HG02642 (cell line): ENCODE measurements around the gene DPM1.
"Not testable (repeated sequence)": the region's sequence is repeated elsewhere in the genome, so short reads cannot be mapped to it uniquely, and the experiment has no call there.

Source experiments
- ATAC-seq: cut with Tn5 transposase; IDR thresholded peaks from one replicate; pipeline ENCODE4 v1.9.1; 2021; ENCODE audit warnings: mild to moderate bottlenecking; ENCODE audit not compliant: unreplicated experiment, poor library complexity

The DPM1 gene

DNA sequence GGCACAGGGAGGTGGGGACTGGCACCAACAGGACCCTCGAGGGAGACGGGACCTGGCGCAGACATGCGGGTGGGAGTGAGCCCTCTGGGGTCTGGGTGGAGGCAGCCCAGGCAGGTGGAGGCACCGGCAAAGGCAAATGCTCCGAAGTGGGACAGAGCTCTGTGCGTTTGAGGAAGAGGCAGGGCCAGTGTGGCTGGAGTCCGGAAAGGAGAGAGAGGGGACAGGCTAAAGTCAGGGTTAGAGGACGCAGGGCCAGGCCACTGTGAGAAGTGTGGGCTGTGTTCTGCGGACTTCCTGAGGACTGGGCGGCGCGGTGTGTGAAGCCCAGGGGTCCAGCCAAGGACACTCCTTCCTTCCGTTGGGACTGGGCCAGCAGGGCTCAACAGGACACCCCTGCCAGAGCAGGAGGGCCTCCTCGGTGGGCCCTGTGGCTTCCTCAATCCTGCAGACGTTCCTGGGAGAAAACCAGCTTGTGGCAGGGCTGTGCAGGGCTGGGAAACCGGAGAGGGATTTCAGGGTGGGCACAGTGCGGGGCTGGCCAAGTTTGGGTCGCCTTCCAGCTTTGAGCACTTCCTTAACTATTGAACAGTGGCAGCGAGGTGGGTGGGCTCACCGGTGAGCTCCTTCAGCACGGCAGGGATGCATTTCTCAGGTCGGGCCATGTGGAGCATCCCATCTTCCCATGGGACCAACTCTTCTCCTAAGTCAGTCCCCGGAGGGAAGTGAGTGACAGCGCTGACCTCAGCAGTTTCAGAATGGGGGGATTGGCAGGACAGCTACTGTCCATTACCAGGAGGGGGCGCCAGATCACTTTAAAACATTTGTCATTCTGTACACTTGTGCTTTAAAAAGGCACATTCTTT is 22.8 kb upstream of the DPM1 start:
- no peak for ATAC-seq

DNA sequence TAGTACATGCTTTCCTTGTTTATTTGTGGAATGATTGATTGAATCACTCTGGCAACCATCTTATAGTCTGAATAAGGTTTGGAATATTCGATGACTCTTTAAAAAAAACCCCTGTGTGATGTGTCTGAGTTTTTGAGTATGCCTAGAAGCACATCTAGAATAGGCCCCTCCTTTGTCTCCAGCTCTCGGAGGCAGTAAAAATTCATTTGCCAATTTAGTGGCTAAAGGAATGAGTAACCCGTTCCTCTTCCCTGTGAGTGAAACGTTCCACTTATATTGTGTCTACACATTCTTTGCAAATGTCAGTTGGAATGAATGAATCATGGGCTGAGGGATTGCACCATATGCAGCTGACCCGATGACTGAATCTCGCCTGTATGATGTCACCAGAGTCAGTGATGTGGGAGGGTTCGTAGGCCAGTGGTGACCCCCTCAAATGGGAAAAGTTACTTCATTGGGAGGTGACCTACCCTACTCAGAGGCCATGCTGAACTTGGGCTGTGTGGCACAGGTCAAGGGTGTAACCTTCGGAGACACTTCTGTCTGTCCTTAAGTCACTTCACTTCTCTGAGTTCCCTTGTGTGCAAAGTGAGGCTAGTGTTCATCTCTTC is 21.8 kb upstream of the DPM1 start:
- ATAC-seq = no peak

DNA sequence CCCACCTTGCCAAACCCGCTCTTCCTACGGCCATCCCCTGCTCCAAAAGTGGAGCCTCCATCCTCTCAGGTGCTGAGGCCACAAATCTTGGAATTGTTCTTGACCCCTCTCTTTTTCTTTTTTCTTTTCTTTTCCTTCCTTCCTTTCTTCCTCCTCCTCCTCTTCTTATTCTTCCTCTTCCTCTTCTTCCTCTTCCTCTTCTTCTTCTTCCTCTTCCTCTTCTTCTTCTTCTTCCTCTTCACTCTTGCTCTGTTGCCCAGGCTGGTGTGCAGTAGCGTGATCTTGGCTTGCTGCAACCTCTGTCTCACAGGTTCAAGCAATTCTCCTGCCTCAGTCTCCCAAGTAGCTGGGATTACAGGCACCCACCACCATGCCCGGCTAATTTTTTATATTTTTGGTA is 20.2 kb upstream of the DPM1 start:
- ATAC-seq = not testable (repeated sequence)

DNA sequence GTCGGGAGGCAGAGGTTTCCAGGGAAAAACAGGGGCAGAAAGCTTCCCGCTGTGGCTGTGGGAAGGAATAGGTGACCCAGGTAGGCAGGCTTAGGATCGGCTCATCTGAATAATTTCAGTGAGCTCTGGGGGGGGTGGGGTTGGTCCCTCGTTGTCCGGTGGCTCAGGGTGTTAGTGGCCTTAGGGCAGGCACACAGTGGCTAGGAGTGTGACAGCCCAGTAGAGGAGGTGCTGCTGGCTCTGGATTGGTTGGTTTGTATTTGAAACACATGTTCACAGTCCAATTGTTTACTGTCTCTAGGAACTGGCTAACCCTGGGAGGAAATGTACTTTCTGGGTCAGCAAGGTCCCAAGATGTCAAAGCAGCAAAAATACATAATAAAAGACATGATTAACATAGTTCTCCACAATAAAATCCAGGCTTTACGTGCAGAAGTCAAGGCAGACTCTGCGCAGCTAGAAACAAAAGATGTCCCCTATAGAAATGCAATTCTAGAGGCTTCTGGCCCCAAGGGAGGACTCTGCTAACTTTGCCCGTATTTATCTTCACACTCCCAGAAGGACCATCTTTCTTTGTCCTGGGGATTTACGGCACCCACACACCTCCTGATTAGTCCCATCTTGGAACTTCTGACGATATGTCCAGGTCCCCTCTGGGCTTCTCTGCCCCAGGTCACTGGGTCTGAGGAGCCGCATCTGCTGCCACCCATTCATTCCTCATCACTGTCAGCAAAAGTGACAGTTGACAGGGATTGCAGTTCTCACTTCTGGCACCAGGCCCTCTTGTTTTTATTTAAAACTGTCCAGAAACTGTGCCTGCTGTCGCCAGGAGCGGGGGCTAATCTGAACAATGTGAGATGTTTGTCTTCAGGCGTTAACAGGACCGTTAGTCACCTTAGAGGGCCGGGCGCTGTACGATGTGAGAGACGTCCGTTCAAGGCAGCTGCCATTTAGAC is 19.0 kb upstream of the DPM1 start:
- no peak for ATAC-seq

DNA sequence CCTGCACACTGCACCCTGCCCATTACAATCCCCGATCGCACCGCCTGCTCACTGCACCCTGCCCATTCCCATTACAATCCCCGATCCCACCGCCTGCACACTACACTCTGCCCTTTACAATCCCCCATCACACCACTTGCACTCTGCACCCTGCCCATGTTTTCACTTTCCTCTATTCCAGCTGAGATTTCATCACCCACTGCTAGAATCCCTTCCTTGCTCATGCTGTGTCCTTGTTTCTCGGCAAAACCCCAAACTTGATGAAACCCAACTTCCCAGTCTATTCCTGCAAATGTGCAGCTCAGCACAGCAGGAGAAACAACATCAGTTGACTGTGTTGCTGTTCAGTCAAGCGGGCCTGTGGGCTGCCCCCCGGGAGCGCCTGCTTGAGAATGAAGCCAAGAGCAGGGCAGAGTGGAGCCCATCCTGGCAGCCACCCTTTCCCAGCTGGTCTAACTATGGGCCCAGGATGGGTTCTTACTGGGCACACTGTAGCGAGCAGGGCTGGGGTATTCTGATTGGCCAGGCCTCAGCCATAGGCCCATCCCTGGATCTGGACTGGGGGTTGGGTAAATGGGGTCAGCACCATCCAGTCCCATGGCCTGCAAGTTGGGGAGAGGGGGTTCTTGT is 17.5 kb upstream of the DPM1 start:
- no peak for ATAC-seq

DNA sequence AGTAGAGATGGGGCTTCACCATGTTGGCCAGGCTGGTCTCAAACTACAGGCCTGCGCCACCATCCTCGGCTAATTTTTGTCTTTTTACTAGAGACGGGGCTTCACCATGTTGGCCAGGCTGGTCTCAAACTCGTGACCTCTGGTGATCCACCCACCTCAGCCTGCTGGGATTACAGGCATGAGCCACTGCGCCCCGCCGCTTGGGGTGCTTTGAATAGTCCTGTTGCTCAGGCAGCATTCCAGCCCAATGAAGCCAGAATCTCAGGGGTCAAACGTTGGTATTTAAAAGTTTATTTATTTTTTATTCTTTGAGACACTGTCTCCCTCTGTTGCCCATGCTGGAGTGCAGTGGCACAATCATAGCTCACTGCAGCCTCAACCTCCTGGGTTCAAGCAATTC is 11.6 kb upstream of the DPM1 start:
- no peak for ATAC-seq

DNA sequence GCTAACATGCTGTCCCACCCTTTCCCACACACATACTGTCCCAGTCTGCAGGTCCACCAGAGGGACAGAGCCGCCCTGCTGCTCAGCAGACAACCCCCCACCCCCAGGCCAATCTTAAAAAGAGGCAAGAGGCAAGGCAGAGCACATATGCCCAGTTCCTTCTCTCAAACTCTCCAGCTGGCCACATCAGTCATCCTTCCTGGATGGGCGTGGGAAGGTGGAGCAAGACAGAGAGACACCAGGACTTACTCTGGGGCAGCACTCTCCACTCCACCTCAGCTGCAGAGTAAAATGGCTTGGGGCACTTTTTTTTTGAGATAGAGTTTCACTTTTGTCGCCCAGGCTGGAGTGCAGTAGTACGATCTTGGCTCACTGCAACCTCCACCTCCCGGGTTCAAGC is 11.1 kb upstream of the DPM1 start:
- ATAC-seq = no peak

DNA sequence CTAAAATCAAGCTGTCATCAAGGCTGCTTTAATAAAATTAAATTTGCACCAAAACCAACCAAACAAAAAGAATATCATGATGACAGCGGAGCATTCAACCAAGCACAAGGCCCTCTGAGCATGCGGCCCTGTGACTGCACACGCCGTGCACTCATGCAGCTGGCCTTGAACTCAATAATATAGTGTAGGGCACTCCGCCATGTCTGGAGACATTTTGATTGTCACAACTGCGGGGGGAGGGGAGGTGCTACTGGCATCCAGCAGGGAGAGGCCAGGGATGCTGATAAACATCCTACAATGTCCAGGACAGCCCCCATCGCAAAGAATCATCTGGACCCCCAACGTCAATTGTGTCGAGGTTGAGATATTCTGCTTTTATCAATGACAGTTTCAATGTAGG is 10.0 kb upstream of the DPM1 start:
- no peak for ATAC-seq

DNA sequence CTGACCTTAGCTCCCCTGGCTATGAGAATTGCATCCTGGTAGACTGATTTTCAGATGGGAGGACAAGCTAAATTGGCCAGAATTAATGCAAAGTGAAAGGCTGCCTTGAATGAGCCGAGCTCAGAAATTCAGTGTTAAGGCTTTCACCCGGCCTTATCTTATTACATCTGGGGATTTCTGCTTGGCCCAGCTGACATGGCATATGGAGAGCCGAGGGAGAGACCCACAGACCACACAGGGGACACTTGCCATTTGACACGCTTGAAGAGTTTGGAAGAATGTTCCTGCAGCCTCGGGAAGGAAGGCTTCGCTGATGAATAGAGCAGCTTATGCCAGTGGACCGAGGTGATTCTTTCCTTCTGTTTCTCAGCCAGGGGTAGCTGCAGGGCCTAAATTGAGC is 9.3 kb upstream of the DPM1 start:
- no peak for ATAC-seq

DNA sequence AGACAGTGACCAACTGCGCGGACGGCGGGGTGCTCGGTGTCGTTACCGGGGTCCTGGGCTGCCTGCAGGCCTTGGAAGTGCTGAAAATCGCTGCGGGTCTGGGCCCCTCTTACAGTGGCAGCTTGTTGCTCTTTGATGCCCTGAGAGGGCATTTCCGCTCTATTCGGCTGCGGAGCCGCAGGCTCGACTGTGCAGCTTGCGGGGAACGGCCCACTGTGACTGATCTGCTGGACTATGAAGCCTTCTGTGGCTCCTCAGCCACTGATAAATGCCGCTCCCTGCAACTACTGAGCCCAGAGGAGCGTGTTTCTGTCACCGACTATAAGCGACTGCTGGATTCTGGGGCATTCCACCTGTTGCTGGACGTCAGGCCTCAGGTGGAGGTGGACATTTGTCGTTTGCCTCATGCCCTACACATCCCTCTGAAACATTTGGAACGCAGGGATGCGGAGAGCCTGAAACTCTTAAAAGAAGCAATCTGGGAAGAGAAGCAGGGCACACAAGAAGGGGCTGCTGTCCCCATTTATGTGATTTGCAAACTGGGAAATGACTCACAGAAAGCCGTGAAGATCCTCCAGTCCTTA is 1.3 kb upstream of the DPM1 start:
- ATAC-seq = no peak

DNA sequence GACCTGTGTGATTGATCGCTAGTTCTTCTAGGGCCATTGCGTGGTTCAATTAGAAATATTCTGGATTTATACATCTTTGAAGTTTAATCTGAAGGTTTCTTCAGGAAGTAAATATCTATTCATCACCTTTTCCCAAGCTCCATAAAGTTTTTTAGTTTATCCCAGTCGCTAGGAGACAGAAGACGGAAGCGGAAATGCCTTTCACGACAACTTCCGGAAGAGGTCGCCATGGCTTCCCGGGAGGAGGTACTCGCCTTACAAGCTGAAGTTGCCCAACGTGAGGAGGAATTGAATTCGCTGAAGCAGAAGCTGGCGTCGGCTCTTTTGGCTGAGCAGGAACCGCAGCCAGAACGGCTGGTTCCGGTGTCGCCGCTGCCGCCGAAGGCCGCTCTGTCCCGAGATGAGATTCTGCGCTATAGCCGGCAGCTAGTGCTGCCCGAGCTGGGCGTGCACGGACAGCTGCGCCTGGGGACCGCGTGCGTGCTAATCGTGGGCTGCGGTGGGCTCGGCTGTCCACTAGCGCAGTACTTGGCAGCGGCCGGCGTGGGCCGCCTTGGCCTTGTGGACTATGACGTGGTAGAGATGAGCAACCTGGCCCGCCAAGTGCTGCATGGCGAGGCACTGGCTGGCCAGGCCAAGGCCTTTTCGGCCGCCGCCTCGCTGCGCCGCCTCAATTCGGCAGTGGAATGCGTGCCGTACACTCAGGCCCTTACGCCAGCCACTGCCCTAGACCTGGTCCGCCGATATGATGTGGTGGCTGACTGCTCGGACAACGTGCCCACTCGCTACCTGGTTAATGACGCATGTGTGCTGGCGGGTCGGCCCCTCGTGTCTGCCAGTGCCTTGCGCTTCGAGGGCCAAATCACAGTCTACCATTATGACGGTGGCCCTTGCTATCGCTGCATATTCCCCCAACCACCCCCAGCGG is 547 bp upstream of the DPM1 start, which contains the start of gene MOCS3:
MOCS3 (plus strand) TSS at position 204 of the 928 bp plus-strand sequence; CDS start at position 229, 25 bp downstream.
- peak; percentile 79 for ATAC-seq

DNA sequence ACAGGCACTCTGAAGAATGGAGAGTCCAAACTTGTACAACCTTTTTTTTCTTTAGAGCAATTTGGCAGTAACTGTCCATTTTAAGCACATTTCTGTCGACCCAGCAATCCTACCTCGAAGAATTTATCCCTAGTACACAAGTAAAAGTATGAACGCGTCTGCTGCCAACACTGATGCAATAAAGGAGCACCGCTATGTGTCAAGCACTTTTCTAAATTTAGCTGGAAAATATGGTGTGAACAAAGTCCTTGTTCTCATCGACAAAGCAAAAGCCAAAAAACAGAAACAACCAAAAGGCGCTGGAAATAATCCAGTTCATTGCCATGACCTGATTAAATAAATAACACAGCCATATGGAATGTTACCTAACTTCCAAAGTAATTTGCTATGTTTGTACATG is 1.1 kb downstream of the DPM1 start:
- no peak for ATAC-seq

DNA sequence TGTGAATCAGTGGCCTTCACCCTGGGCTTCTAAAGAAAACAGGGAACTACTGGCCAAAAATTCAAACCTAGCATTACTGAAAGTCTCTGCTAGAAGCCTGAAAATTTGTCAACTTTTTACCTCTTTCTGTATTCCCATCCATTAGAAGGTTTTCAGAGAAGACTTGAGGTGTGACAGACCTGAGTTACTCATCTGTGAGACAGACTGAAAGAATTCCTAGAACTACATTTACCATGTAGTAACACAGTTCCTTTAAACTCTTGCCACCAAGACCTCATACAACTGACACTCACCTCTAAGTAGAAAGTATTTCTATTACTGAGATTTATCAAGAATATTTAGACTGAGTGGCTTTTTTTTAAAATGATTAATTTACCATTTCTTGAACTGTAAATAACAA is 4.5 kb downstream of the DPM1 start:
- no peak for ATAC-seq

DNA sequence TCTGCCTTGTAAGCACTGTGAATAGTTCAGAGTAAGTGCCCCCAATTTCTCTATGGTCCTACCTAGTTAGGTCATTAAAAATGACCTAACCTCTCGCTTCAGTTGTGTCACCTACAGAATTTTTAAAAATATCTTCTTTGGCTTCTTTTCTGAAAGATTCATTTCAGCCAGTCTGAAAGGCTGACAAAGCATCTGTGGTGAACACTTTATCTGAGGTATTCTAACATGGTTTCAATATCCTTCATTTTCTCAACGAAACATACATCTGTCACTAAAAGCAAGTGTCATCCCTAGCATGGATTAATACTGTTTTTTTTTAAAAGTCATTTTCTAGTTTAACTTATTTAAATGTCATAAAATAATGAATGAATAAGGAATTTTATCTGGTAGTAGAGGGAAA is 5.1 kb downstream of the DPM1 start:
- ATAC-seq = no peak

DNA sequence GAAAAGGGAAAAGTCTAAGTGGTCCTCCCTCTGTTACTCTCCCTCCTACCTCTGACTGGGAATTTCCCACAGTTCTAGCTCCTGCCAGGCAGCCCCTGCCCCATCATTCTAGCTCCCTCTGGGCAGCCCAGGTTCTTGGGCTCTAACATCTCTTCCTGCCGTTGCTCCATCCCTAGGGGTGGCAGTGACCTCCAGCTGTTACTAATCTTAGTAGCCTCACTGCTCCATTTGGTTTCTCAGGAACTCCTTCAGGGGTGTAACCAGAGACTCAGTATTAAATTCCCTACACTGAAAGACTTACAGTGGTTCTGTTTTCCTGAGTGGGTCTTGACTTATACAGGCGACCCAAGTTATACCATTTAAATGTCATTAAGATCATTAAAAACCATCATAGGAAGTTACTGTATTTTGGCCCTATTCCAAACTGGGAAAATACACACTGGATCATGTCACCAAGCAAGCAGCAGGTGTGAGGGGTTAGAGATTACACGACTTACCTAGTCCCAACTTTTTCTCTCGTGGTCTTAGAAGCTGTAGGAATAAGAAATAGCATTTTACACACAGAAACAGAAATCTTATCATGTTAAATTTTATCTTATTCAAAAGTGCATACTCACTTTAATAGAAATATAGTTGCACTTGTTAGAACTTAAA is 10.1 kb downstream of the DPM1 start:
- no peak for ATAC-seq

DNA sequence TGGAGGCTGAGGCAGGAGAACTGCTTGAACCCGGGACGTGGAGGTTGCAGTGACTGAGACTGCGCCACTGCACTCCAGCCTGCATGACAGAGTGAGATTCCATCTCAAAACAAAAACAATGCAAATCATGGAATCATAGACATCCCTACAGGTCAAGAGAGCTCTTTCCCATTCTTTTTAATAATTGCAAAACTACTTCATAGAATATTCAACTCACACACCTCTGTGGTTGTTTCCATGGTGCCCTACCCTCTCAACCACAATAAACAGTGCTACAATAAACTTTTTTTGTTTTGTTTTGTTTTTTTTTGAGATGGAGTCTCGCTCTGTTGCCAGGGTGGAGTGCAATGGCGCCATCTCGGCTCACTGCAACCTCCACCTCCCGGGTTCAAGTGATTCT is 15.3 kb downstream of the DPM1 start:
- no peak for ATAC-seq

DNA sequence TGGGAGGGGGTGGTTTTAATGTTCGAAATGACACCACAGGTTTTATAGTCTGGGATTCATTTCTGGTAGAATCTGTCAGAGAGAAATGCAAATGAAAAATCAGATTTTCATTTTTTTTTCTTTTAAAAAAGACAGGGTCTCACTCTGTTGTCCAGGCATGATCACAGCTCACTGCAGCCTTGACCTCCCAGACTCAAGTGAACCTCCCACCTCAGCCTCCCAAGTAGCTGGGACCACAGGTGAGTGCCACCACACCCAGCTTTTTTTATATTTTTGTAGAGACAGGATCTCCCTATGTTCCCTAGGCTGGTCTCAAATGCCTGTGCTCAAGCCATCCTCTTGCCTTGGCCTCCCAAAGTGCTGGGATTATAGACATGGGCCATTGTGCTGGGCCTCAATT is 24.7 kb downstream of the DPM1 start:
- ATAC-seq = no peak

DNA sequence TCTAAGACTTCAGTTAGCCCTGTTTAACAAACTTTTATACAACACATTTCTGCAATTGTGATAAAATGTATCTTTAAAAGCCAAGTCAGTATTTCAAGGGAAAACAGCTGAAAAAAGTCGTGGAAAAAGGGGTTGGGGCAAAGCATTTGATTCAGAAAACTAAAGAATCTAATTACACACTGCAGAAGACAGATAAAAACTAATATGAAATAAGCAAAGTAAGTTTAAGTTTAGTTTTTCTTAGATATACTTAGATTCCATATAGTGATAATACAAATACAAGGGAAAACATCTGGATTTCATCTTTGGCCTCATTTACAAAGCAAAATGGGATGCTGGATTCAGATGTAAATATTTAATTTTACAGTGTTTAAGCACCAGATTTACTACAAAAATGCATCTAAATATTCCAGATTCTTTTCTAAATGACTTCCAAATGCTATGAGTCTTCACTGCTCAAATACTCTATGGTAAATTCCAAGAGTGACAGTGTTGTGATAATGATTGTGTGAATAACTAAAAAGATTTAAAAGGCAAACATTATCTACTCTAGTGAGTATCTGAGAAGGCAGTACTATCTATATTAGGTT is 25.5 kb downstream of the DPM1 start:
- ATAC-seq = no peak
